Caco-2 (cell line): ENCODE data around the gene OR1M1. TPM values are rescaled to one million over a fixed set of nuclear protein-coding genes. Genes with fewer than 3 reads are reported as not detected.
"Not testable (repeated sequence)": the region's sequence is repeated elsewhere in the genome, so short reads cannot be mapped to it uniquely, and the experiment has no call there.

Experiments
- BruUV-seq: library from RNA; stranded (reverse); fragments of 400-500 nt; replicated peaks from 2 replicates; lab custom pipeline; 2021; lab: Mats Ljungman, UMichigan
- CTCF ChIA-PET: fragments of 300-600 bp; sonication (Branson Sonifier 250); formaldehyde crosslinking; loops from one replicate; lab custom pipeline; 2022; ENCODE audit warnings: antibody characterized with exemption; lab: Charles Lee
- POLR2A ChIA-PET: fragments of 300-600 bp; sonication (Branson Sonifier 250); formaldehyde crosslinking; loops from one replicate; lab custom pipeline; 2022; ENCODE audit warnings: antibody characterized with exemption; lab: Charles Lee
- DNase-seq, 2 experiments: peaks; one replicate each; pipeline versions ENCODE4 v3.0.0 to v3.0.0-alpha.2; 2020 to 2022
- H3K27me3 ChIP-seq: replicated peaks from 2 replicates; pipeline ENCODE4 v1.6.0; 2011; ENCODE audit warnings: low read length; ENCODE audit not compliant: control insufficient read depth, insufficient read depth
- H3K36me3 ChIP-seq: 2 replicates; pipeline ENCODE4 v1.5.1; 2011; ENCODE audit warnings: low read length; ENCODE audit not compliant: control insufficient read depth, insufficient read depth
- H3K4me1 ChIP-seq: fragments of 250-450 bp; sonication (Bioruptor Pico); 2 replicates; pipeline ENCODE4 v1.5.1; 2020; ENCODE audit warnings: mild to moderate bottlenecking
- H3K4me3 ChIP-seq: 2 replicates; pipeline ENCODE4 v1.5.1; 2011; ENCODE audit warnings: low read depth, mild to moderate bottlenecking, control low read depth, low read length
- H3K9me3 ChIP-seq: fragments of 250-450 bp; sonication (Bioruptor Pico); 2 replicates; pipeline ENCODE4 v1.5.1; 2020; ENCODE audit warnings: mild to moderate bottlenecking, moderate library complexity
- H3K27ac Mint-ChIP-seq: one replicate; pipeline ENCODE4 v1.8.0; 2022; ENCODE audit warnings: mixed read lengths; ENCODE audit not compliant: unreplicated experiment
- H3K27me3 Mint-ChIP-seq: one replicate; pipeline ENCODE4 v1.8.0; 2022; ENCODE audit warnings: mixed read lengths; ENCODE audit not compliant: insufficient read depth, unreplicated experiment
- H3K36me3 Mint-ChIP-seq: one replicate; pipeline ENCODE4 v1.8.0; 2022; ENCODE audit warnings: mild to moderate bottlenecking, mixed read lengths; ENCODE audit not compliant: insufficient read depth, unreplicated experiment
- H3K4me1 Mint-ChIP-seq: one replicate; pipeline ENCODE4 v1.8.0; 2022; ENCODE audit warnings: low read depth, mixed read lengths; ENCODE audit not compliant: unreplicated experiment
- H3K4me3 Mint-ChIP-seq: one replicate; pipeline ENCODE4 v1.8.0; 2022; ENCODE audit warnings: mild to moderate bottlenecking, moderate library complexity, mixed read lengths; ENCODE audit not compliant: unreplicated experiment
- H3K9me3 Mint-ChIP-seq: one replicate; pipeline ENCODE4 v1.8.0; 2022; ENCODE audit warnings: mixed read lengths; ENCODE audit not compliant: unreplicated experiment
- intact Hi-C: fragments of 100-400 bp; cut with micrococcal nuclease; formaldehyde crosslinking; loops from one replicate; pipeline ENCODE4 v1.10.0; 2022; ENCODE audit not compliant: unreplicated experiment
- total RNA-seq: library from RNA; stranded (reverse); gene quantifications from 2 replicates; pipeline ENCODE4 v1.2.3, GENCODE V29; 2022
- TF ChIP-seq, protein P1 (sequence below), 2 experiments: fragments of 200-600 bp in 1 of 2; IDR thresholded peaks; 1 replicate in 1 of 2; 2 replicates in 1 of 2; pipeline versions ENCODE4 v1.5.1 to v1.8.0; 2011 to 2022; ENCODE audit warnings: antibody characterized with exemption in 1 of 2, control low read depth in 1 of 2, inconsistent platforms in 1 of 2, low read depth in 1 of 2, low read length in 1 of 2, mild to moderate bottlenecking in 1 of 2, moderate library complexity in 1 of 2; ENCODE audit not compliant: insufficient read depth in 1 of 2, severe bottlenecking in 1 of 2, unreplicated experiment in 1 of 2

The OR1M1 gene
- total RNA-seq, 1 experiment from 2014 or later = not detected

DNA sequence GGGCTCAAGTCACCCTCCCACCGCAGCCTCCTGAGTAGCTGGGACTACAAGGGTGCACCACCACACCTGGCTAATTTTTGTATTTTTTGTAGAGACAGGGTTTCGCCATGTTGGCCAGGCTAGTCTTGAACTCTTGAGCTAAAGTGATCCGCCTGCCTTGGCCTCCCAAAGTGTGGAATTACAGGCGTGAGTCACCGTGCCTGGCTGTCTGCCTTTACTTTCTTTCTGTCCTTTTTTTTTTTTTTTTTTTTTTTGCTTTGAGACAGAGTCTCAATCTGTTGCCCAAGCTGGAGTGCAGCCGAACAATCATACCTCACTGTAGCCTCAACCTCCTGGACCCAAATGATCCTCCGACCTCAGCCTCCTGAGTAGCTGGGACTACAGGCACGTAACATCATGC, 25.0 kb upstream of the OR1M1 start:
- Mint-ChIP-seq H3K27ac (no peak overlapping the region), H3K4me3 (no peak overlapping the region), H3K27me3 (no peaks in the 10 kb centered on the region), H3K9me3 (peaks cover 8% of the 10 kb centered on the region), H3K36me3 (no peaks in the 10 kb centered on the region), H3K4me1 (no peaks in the 10 kb centered on the region)
- H3K36me3 ChIP-seq = no peaks in the 10 kb centered on the region
- DNase-seq = no peak
- ChIA-PET CTCF (no interaction called here), POLR2A (no interaction called here)
- TF ChIP-seq, protein P1, sequence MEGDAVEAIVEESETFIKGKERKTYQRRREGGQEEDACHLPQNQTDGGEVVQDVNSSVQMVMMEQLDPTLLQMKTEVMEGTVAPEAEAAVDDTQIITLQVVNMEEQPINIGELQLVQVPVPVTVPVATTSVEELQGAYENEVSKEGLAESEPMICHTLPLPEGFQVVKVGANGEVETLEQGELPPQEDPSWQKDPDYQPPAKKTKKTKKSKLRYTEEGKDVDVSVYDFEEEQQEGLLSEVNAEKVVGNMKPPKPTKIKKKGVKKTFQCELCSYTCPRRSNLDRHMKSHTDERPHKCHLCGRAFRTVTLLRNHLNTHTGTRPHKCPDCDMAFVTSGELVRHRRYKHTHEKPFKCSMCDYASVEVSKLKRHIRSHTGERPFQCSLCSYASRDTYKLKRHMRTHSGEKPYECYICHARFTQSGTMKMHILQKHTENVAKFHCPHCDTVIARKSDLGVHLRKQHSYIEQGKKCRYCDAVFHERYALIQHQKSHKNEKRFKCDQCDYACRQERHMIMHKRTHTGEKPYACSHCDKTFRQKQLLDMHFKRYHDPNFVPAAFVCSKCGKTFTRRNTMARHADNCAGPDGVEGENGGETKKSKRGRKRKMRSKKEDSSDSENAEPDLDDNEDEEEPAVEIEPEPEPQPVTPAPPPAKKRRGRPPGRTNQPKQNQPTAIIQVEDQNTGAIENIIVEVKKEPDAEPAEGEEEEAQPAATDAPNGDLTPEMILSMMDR (IDR thresholded peaks at IDR 0.05; ENCODE audit: insufficient read depth in 1 of 2, low read depth in 1 of 2, low read length in 1 of 2, severe bottlenecking in 1 of 2, unreplicated experiment in 1 of 2) = no peak
- intact Hi-C loops = no loop called here
- no peaks in the 10 kb centered on the region for H3K27me3 ChIP-seq
- H3K4me1 ChIP-seq = no peaks in the 10 kb centered on the region
- no peak overlapping the region for H3K4me3 ChIP-seq
- no peaks in the 10 kb centered on the region for H3K9me3 ChIP-seq
- BruUV-seq = no TSS peak

DNA sequence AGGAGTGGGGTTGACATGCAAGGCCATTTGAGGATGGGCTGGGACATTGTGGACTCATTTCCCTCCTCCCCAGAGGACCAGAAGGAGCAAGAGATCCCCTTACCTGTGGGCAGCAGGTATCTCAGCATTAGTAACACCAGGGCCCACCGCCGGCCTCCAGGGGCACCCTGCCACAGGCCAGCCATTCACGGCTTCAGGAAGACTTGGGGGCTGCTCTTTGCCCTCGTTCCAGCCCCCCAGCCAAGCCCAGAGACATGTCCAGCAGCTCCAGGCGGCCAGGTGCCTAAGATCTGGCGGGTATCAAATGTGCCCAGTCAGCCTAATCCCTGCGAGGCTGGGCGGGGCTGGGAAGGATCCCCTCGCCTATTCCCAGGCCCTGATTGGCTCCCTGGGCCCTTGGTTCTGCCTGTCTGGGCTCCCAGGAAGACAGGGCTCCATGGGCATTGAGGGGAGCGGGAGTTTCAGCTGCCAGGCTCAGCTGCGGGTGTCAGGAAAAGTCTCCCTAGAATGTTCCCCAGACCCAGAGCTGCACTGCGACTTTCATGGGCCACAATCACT, 21.3 kb upstream of the OR1M1 start:
- Mint-ChIP-seq H3K27ac (no peak overlapping the region), H3K4me1 (no peaks in the 10 kb centered on the region), H3K27me3 (no peaks in the 10 kb centered on the region), H3K36me3 (no peaks in the 10 kb centered on the region), H3K9me3 (no peaks in the 10 kb centered on the region), H3K4me3 (no peak overlapping the region)
- Histone ChIP-seq H3K9me3 (no peaks in the 10 kb centered on the region), H3K4me3 (no peak overlapping the region), H3K27me3 (no peaks in the 10 kb centered on the region), H3K4me1 (no peaks in the 10 kb centered on the region), H3K36me3 (no peaks in the 10 kb centered on the region)
- BruUV-seq = no TSS peak
- DNase-seq = no peak
- ChIA-PET POLR2A (no interaction called here), CTCF (no interaction called here)
- TF ChIP-seq, protein P1 (IDR thresholded peaks at IDR 0.05; ENCODE audit: insufficient read depth in 1 of 2, low read depth in 1 of 2, low read length in 1 of 2, severe bottlenecking in 1 of 2, unreplicated experiment in 1 of 2) = no peak
- intact Hi-C loops = no loop called here

DNA sequence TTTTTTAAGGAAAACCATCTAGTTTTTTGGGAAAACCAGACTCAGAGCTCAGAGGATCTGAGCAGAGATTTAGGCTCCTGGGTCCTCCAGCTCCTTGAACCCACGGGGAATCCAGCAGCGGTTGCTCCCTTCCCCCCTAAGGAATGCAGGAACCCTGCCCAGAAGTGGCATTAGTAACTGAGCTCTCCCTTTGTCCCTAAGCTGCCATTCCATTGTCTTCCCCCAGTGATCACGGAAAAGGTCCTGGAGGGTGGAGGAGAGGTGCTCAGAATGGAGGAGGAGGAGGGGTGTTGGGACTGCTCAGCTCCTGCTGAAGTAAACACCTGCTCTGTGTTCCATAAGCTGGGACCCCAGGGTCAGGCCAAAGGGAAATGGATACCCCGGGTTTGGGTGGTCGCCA, 16.8 kb upstream of the OR1M1 start:
- TF ChIP-seq, protein P1 (IDR thresholded peaks at IDR 0.05; ENCODE audit: insufficient read depth in 1 of 2, low read depth in 1 of 2, low read length in 1 of 2, severe bottlenecking in 1 of 2, unreplicated experiment in 1 of 2) = no peak
- intact Hi-C loops = no loop called here
- CTCF ChIA-PET = no interaction called here
- BruUV-seq = no TSS peak
- no peaks in the 10 kb centered on the region for H3K36me3 ChIP-seq
- no peak overlapping the region for H3K4me3 ChIP-seq
- no peaks in the 10 kb centered on the region for H3K27me3 ChIP-seq
- no peaks in the 10 kb centered on the region for H3K9me3 Mint-ChIP-seq
- no peaks in the 10 kb centered on the region for H3K36me3 Mint-ChIP-seq
- H3K27ac Mint-ChIP-seq = no peak overlapping the region
- POLR2A ChIA-PET = no interaction called here
- H3K4me1 Mint-ChIP-seq = no peaks in the 10 kb centered on the region
- DNase-seq = no peak
- H3K4me3 Mint-ChIP-seq = no peak overlapping the region
- H3K9me3 ChIP-seq = no peaks in the 10 kb centered on the region
- no peaks in the 10 kb centered on the region for H3K4me1 ChIP-seq
- no peaks in the 10 kb centered on the region for H3K27me3 Mint-ChIP-seq

DNA sequence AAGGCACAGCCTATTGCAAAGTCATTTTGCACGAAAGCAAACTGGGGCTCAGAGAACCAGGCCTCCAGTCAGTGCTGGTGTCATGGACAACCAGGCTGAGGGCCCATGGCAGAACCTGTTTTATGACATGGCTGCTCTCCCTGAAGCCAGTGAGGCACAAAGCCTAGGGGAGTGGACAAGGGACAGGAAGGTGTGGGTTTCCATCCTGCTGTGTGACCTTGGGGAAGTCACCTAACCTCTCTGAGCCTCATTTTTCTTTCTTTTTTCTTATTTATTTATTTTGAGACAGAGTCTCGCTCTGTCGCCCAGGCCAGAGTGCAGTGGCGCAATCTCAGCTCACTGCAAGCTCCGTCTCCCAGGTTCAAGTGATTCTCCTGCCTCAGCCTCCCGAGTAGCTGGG, 15.1 kb upstream of the OR1M1 start:
- H3K27me3 Mint-ChIP-seq, DNase-seq, H3K4me1 Mint-ChIP-seq, H3K4me3 Mint-ChIP-seq, H3K36me3 Mint-ChIP-seq, H3K9me3 ChIP-seq, H3K4me1 ChIP-seq, CTCF ChIA-PET, H3K27me3 ChIP-seq, BruUV-seq, H3K36me3 ChIP-seq, H3K9me3 Mint-ChIP-seq, intact Hi-C loops, H3K4me3 ChIP-seq, H3K27ac Mint-ChIP-seq, POLR2A ChIA-PET: not testable (repeated sequence)
